Measurements from ENCODE around the gene DPCD.
A peak's percentile ranks its signal among the peaks of the same experiment; 100 is the strongest.

The DPCD gene

GRCh38 chr10:101559596-101560297 is 28.4 kb upstream of the DPCD start:
- no peak for DNase-seq (ENCODE audit: low spot score)

GRCh38 chr10:101560298-101561067 is 27.6 kb upstream of the DPCD start:
- no peak overlapping the region for H3K14ac ChIP-seq (ENCODE audit: low read length)
- no peak for DNase-seq (ENCODE audit: low spot score)
- H3K9ac ChIP-seq (ENCODE audit: low read depth, low read length, poor library complexity), result no peak overlapping the region
- no peak overlapping the region for H3K4me3 ChIP-seq (ENCODE audit: low read length in 2 of 2)
- H3K4me1 ChIP-seq (ENCODE audit: control insufficient read depth in 2 of 2, insufficient read depth in 1 of 2, low read depth in 1 of 2, low read length in 2 of 2), result peaks cover 0 to 2% of the 10 kb centered on the region in 2 donors
- H2AFZ ChIP-seq (ENCODE audit: low read length), result no peak overlapping the region
- no peaks in the 10 kb centered on the region for H3K79me1 ChIP-seq (ENCODE audit: low read depth, low read length)
- H3K18ac ChIP-seq (ENCODE audit: low read length), result peak overlapping the region; percentile 62
- no CpG with 5 or more reads among the region's 2 CpGs for WGBS, 2 donors (ENCODE audit: extremely low coverage in 2 of 2, insufficient read length in 2 of 2, insufficient replicate concordance in 1 of 2)
- peaks cover 0 to 31% (median 0%) of the 10 kb centered on the region in 3 experiments for H3K27me3 ChIP-seq (ENCODE audit: control insufficient read depth in 3 of 3, insufficient read depth in 3 of 3, low read depth in 1 of 3, low read length in 3 of 3)
- H4K8ac ChIP-seq (ENCODE audit: low read depth, low read length), result no peak overlapping the region
- H2AK5ac ChIP-seq (ENCODE audit: low read depth, low read length), result peak overlapping the region; percentile 66
- no peak overlapping the region for H3K4ac ChIP-seq (ENCODE audit: low read length)
- no peak overlapping the region for H2BK120ac ChIP-seq (ENCODE audit: low read depth, low read length)
- H3K36me3 ChIP-seq (replicated peaks in 1 of 2; ENCODE audit: control insufficient read depth in 2 of 2, insufficient read depth in 2 of 2, low read length in 2 of 2), result peaks cover 0 to 1% of the 10 kb centered on the region in 2 donors
- H2BK12ac ChIP-seq (ENCODE audit: low read length), result no peak overlapping the region
- peak overlapping the region; percentile 34 for H2BK5ac ChIP-seq (ENCODE audit: low read length)
- H3K9me3 ChIP-seq (replicated peaks in 1 of 2; ENCODE audit: control insufficient read depth in 2 of 2, insufficient read depth in 1 of 2, low read depth in 1 of 2, low read length in 2 of 2), result peaks cover 0 to 2% of the 10 kb centered on the region in 2 donors
- no peak overlapping the region for H3K27ac ChIP-seq (replicated peaks; ENCODE audit: low read length)
- H4K91ac ChIP-seq (ENCODE audit: low read depth, low read length, poor library complexity), result no peak overlapping the region
- peak overlapping the region; percentile 49 for H2BK15ac ChIP-seq (ENCODE audit: low read length)
- no peak overlapping the region for H3K23ac ChIP-seq (ENCODE audit: low read depth, low read length, poor library complexity)
- H3K4me2 ChIP-seq (ENCODE audit: insufficient read depth, low read length, poor library complexity, severe bottlenecking), result no peak overlapping the region

More at GRCh38 chr10:101559596-101560297, 28.4 kb upstream of the DPCD start:
- no peak overlapping the region for H3K23ac ChIP-seq (ENCODE audit: low read depth, low read length, poor library complexity)
- no peaks in the 10 kb centered on the region for H3K79me1 ChIP-seq (ENCODE audit: low read depth, low read length)
- no peak overlapping the region for H2BK120ac ChIP-seq (ENCODE audit: low read depth, low read length)
- no peak overlapping the region for H3K14ac ChIP-seq (ENCODE audit: low read length)
- peak overlapping the region; percentile 39 for H2BK15ac ChIP-seq (ENCODE audit: low read length)
- no peak overlapping the region for H3K4me2 ChIP-seq (ENCODE audit: insufficient read depth, low read length, poor library complexity, severe bottlenecking)
- H4K8ac ChIP-seq (ENCODE audit: low read depth, low read length), result no peak overlapping the region
- H3K4me1 ChIP-seq (ENCODE audit: control insufficient read depth in 2 of 2, insufficient read depth in 1 of 2, low read depth in 1 of 2, low read length in 2 of 2), result peaks cover 0 to 2% of the 10 kb centered on the region in 2 donors
- H3K9me3 ChIP-seq (replicated peaks in 1 of 2; ENCODE audit: control insufficient read depth in 2 of 2, insufficient read depth in 1 of 2, low read depth in 1 of 2, low read length in 2 of 2), result peaks cover 0 to 2% of the 10 kb centered on the region in 2 donors
- peak overlapping the region; percentile 30 for H3K18ac ChIP-seq (ENCODE audit: low read length)
- no peak overlapping the region for H2BK5ac ChIP-seq (ENCODE audit: low read length)
- no peak overlapping the region for H2AFZ ChIP-seq (ENCODE audit: low read length)
- H3K36me3 ChIP-seq (replicated peaks in 1 of 2; ENCODE audit: control insufficient read depth in 2 of 2, insufficient read depth in 2 of 2, low read length in 2 of 2), result peaks cover 0 to 4% of the 10 kb centered on the region in 2 donors
- no peak overlapping the region for H3K4me3 ChIP-seq (ENCODE audit: low read length in 2 of 2)
- H2AK5ac ChIP-seq (ENCODE audit: low read depth, low read length), result peak overlapping the region; percentile 66
- H3K27me3 ChIP-seq (ENCODE audit: control insufficient read depth in 3 of 3, insufficient read depth in 3 of 3, low read depth in 1 of 3, low read length in 3 of 3), result peaks cover 0 to 23% (median 0%) of the 10 kb centered on the region in 3 experiments
- no peak overlapping the region for H3K9ac ChIP-seq (ENCODE audit: low read depth, low read length, poor library complexity)
- H3K4ac ChIP-seq (ENCODE audit: low read length), result no peak overlapping the region
- H2BK12ac ChIP-seq (ENCODE audit: low read length), result no peak overlapping the region
- WGBS, 2 donors (ENCODE audit: extremely low coverage in 2 of 2, insufficient read length in 2 of 2, insufficient replicate concordance in 1 of 2), result no CpG with 5 or more reads among the region's 12 CpGs
- no peak overlapping the region for H4K91ac ChIP-seq (ENCODE audit: low read depth, low read length, poor library complexity)
- no peak overlapping the region for H3K27ac ChIP-seq (replicated peaks; ENCODE audit: low read length)

- no peak overlapping the region for H4K8ac ChIP-seq (ENCODE audit: low read depth, low read length)
- H3K79me1 ChIP-seq (ENCODE audit: low read depth, low read length), result no peaks in the 10 kb centered on the region
- peaks cover 0 to 39% (median 4%) of the 10 kb centered on the region in 3 experiments for H3K27me3 ChIP-seq (ENCODE audit: control insufficient read depth in 3 of 3, insufficient read depth in 3 of 3, low read depth in 1 of 3, low read length in 3 of 3)
- no peaks in the 10 kb centered on the region for H3K36me3 ChIP-seq (replicated peaks in 1 of 2; ENCODE audit: control insufficient read depth in 2 of 2, insufficient read depth in 2 of 2, low read length in 2 of 2)
- H2AFZ ChIP-seq (ENCODE audit: low read length), result no peak overlapping the region
- H2BK5ac ChIP-seq (ENCODE audit: low read length), result peak overlapping the region; percentile 34
- DNase-seq (ENCODE audit: low spot score), result no peak
- H2BK12ac ChIP-seq (ENCODE audit: low read length), result no peak overlapping the region
- peaks cover 0 to 3% of the 10 kb centered on the region in 2 donors for H3K4me1 ChIP-seq (ENCODE audit: control insufficient read depth in 2 of 2, insufficient read depth in 1 of 2, low read depth in 1 of 2, low read length in 2 of 2)
- H3K23ac ChIP-seq (ENCODE audit: low read depth, low read length, poor library complexity), result no peak overlapping the region
- H3K27ac ChIP-seq (replicated peaks; ENCODE audit: low read length), result no peak overlapping the region
- H3K9me3 ChIP-seq (replicated peaks in 1 of 2; ENCODE audit: control insufficient read depth in 2 of 2, insufficient read depth in 1 of 2, low read depth in 1 of 2, low read length in 2 of 2), result peaks cover 0 to 2% of the 10 kb centered on the region in 2 donors
- peak overlapping the region; percentile 60 for H3K4ac ChIP-seq (ENCODE audit: low read length)
- no peak overlapping the region for H3K4me2 ChIP-seq (ENCODE audit: insufficient read depth, low read length, poor library complexity, severe bottlenecking)
- H2BK15ac ChIP-seq (ENCODE audit: low read length), result peak overlapping the region; percentile 49
- H3K4me3 ChIP-seq (ENCODE audit: low read length in 2 of 2), result no peak overlapping the region
- H2AK5ac ChIP-seq (ENCODE audit: low read depth, low read length), result peak overlapping the region; percentile 83
- WGBS, 2 donors (ENCODE audit: extremely low coverage in 2 of 2, insufficient read length in 2 of 2, insufficient replicate concordance in 1 of 2), result no CpG with 5 or more reads among the region's 15 CpGs
- peak overlapping the region; percentile 13 for H3K14ac ChIP-seq (ENCODE audit: low read length)
- no peak overlapping the region for H4K91ac ChIP-seq (ENCODE audit: low read depth, low read length, poor library complexity)
- H2BK120ac ChIP-seq (ENCODE audit: low read depth, low read length), result no peak overlapping the region
- H3K18ac ChIP-seq (ENCODE audit: low read length), result peak overlapping the region; percentile 16
- peak overlapping the region; percentile 64 for H3K9ac ChIP-seq (ENCODE audit: low read depth, low read length, poor library complexity)
These were observed 26.8 kb upstream of the DPCD start for GRCh38 chr10:101561068-101561915.
